ENCODE results near the gene POLG2.

GRCh38 chr17:64519601-64520000 lies 22.7 kb upstream of the POLG2 start:
- no peak for TF ChIP-seq CTCF (IDR thresholded peaks at IDR 0.05)
- TF ChIP-seq POLR2A (IDR thresholded peaks at IDR 0.05): no peak
